CD14-positive monocyte (primary cell): ENCODE results near the gene BHLHA9. TPM values are rescaled to one million over a fixed set of nuclear protein-coding genes. Genes with fewer than 3 reads are reported as not detected.

Source experiments
- DNase-seq, 3 donors: peaks; one replicate each; pipeline ENCODE4 v3.0.0-alpha.2; 2011 to 2022
- H2AFZ ChIP-seq: 2 replicates; pipeline ENCODE4 v1.6.0; 2012; ENCODE audit warnings: mild to moderate bottlenecking, low read depth, low read length, inconsistent platforms; ENCODE audit not compliant: insufficient read depth, poor library complexity, severe bottlenecking
- H3K27ac ChIP-seq, 2 donors: 1 replicate in 1 of 2; 2 replicates in 1 of 2; pipeline ENCODE4 v1.5.1; 2012 to 2013; ENCODE audit warnings: low read length in 2 of 2, control low read depth in 1 of 2, inconsistent platforms in 1 of 2, low read depth in 1 of 2, mild to moderate bottlenecking in 1 of 2
- H3K27me3 ChIP-seq, 2 donors: one replicate each; pipeline versions ENCODE4 v1.6.0 to v1.6.1; 2011 to 2013; ENCODE audit warnings: low read length in 2 of 2; ENCODE audit not compliant: control insufficient read depth in 2 of 2, insufficient read depth in 2 of 2
- H3K36me3 ChIP-seq, 2 donors: replicated peaks in 1 of 2; 1 replicate in 1 of 2; 2 replicates in 1 of 2; pipeline versions ENCODE4 v1.5.1 to v1.6.1; 2012 to 2013; ENCODE audit warnings: low read length in 2 of 2, control low read depth in 1 of 2, inconsistent platforms in 1 of 2, mild to moderate bottlenecking in 1 of 2; ENCODE audit not compliant: insufficient read depth in 2 of 2, control insufficient read depth in 1 of 2
- H3K4me1 ChIP-seq, 2 donors: 1 replicate in 1 of 2; 2 replicates in 1 of 2; pipeline versions ENCODE4 v1.5.1 to v1.6.1; 2012 to 2013; ENCODE audit warnings: low read length in 2 of 2, control low read depth in 1 of 2, inconsistent platforms in 1 of 2, mild to moderate bottlenecking in 1 of 2, moderate library complexity in 1 of 2; ENCODE audit not compliant: insufficient read depth in 2 of 2, control insufficient read depth in 1 of 2
- H3K4me2 ChIP-seq: replicated peaks from 2 replicates; pipeline ENCODE3; 2012; ENCODE audit warnings: low read length, moderate library complexity, mild to moderate bottlenecking; ENCODE audit not compliant: poor library complexity, severe bottlenecking; ENCODE audit errors: extremely low read depth
- H3K4me3 ChIP-seq, 3 experiments: fragments of 200-600 bp in 1 of 3; sonication (generic) in 1 of 3; replicated peaks in 1 of 3; 1 replicate in 2 of 3; 2 replicates in 1 of 3; pipeline ENCODE4 v1.5.1; 2011 to 2013; ENCODE audit warnings: low read length in 3 of 3, mild to moderate bottlenecking in 3 of 3, control low read depth in 2 of 3, low read depth in 2 of 3, inconsistent platforms in 1 of 3, moderate library complexity in 1 of 3
- H3K79me2 ChIP-seq: 2 replicates; pipeline ENCODE4 v1.6.0; 2012; ENCODE audit warnings: mild to moderate bottlenecking, control low read depth, inconsistent platforms, low read length, moderate library complexity; ENCODE audit not compliant: insufficient read depth
- H3K9ac ChIP-seq: 2 replicates; pipeline ENCODE4 v1.6.0; 2017; ENCODE audit warnings: low read length, mild to moderate bottlenecking; ENCODE audit not compliant: insufficient read depth, poor library complexity, severe bottlenecking
- H3K9me3 ChIP-seq, 2 donors: replicated peaks in 1 of 2; 1 replicate in 1 of 2; 2 replicates in 1 of 2; pipeline versions ENCODE4 v1.5.1 to v1.6.1; 2012 to 2013; ENCODE audit warnings: low read length in 2 of 2, control low read depth in 1 of 2; ENCODE audit not compliant: control insufficient read depth in 1 of 2, insufficient read depth in 1 of 2
- H4K20me1 ChIP-seq: 2 replicates; pipeline ENCODE4 v1.6.0; 2012; ENCODE audit warnings: mild to moderate bottlenecking, low read length, control low read depth, moderate library complexity; ENCODE audit not compliant: insufficient read depth
- H3K27ac Mint-ChIP-seq, 7 donors: one replicate each; pipeline ENCODE4 v1.8.0; 2020; ENCODE audit warnings: mild to moderate bottlenecking in 7 of 7, mixed read lengths in 7 of 7, moderate library complexity in 6 of 7, inconsistent platforms in 2 of 7
- H3K27me3 Mint-ChIP-seq, 3 donors: one replicate each; pipeline ENCODE4 v1.8.0; 2021 to 2022; ENCODE audit warnings: low read depth in 3 of 3, mild to moderate bottlenecking in 3 of 3, mixed read lengths in 3 of 3, moderate library complexity in 3 of 3, inconsistent platforms in 1 of 3
- H3K36me3 Mint-ChIP-seq, 2 donors: one replicate each; pipeline ENCODE4 v1.8.0; 2020; ENCODE audit warnings: mixed read lengths in 2 of 2, inconsistent platforms in 1 of 2, mild to moderate bottlenecking in 1 of 2
- H3K4me1 Mint-ChIP-seq: one replicate; pipeline ENCODE4 v1.8.0; 2020; ENCODE audit warnings: mild to moderate bottlenecking, mixed read lengths
- H3K4me3 Mint-ChIP-seq, 2 donors: one replicate each; pipeline ENCODE4 v1.8.0; 2020; ENCODE audit warnings: mild to moderate bottlenecking in 2 of 2, mixed read lengths in 2 of 2, moderate library complexity in 1 of 2
- H3K9me3 Mint-ChIP-seq, 7 donors: one replicate each; pipeline ENCODE4 v1.8.0; 2020 to 2022; ENCODE audit warnings: mixed read lengths in 7 of 7, mild to moderate bottlenecking in 6 of 7, moderate library complexity in 6 of 7, inconsistent platforms in 2 of 7
- WGBS: methylation state at CpG from one replicate; pipeline ENCODE4 v1.1.5; 2013; ENCODE audit warnings: missing lambda C conversion rate; ENCODE audit not compliant: insufficient coverage; 5-methylcytosine and 5-hydroxymethylcytosine counted together
- intact Hi-C, 2 donors: fragments of 100-400 bp; cut with micrococcal nuclease; formaldehyde crosslinking; loops; one replicate each; pipeline versions ENCODE4 v1.15.0 to v1.15.1; 2023
- polyA plus RNA-seq, 3 donors: library from polyadenylated mRNA; depleted of rRNA in 1 of 3; unstranded in 2 of 3; stranded (reverse) in 1 of 3; fragments of 300-500 nt in 2 of 3; fragments of >200 nt in 1 of 3; fragmentation: Illumina TruSeq in 2 of 3; gene quantifications; 1 replicate in 2 of 3; 2 replicates in 1 of 3; pipeline ENCODE4 v1.2.3, GENCODE V29; 2012 to 2021
- TF ChIP-seq, protein P1 (sequence below): fragments of 200-600 bp; IDR thresholded peaks from one replicate; pipeline ENCODE4 v1.8.0; 2022; ENCODE audit warnings: antibody characterized with exemption, mild to moderate bottlenecking

BHLHA9 gene
- polyA plus RNA-seq, 3 donors = not detected

DNA sequence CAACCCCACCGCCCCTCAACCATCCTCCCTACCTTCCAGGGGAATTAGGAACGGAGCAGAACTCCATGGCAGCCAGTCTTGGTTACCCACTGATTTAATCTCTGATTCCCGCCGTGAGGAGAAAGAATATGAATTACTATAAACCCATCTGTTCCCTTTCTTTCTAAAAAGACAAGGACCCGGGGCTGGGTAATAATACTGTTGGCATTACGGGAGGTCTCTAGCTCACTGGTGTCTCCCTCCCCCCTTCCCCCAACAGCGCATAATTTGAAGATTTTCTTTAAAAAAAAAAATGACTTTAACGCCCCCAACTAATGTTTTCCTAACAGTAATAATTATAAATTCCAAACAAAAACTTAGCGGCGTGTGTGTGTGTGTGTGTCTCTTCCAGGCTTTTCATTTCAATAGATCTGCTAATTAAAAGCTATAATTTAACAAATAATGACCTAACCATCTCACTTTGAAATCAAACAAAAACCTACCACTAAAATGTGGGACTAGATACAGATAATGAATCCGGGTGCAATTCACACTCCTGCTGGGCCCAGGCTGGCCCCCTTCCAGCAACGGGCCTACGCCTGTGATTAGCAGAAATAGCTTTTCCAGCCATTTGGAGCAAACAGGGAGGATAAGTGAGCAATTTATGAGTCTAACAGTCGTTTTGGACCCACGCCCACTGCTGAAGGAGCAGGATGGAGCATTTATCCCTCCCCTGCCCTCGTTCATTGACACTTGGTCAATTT is 18.2 kb upstream of the BHLHA9 start:
- Histone ChIP-seq H3K27ac (no peak overlapping the region), H3K36me3 (no peaks in the 10 kb centered on the region), H2AFZ (no peak overlapping the region), H3K9ac (no peak overlapping the region), H3K4me1 (peaks cover 7 to 10% of the 10 kb centered on the region in 2 donors), H3K4me2 (no peak overlapping the region), H3K27me3 (peaks cover 3 to 18% of the 10 kb centered on the region in 2 donors), H3K79me2 (no peaks in the 10 kb centered on the region), H3K4me3 (no peak overlapping the region), H4K20me1 (no peaks in the 10 kb centered on the region), H3K9me3 (peaks cover 0 to 15% of the 10 kb centered on the region in 2 donors)
- H3K36me3 Mint-ChIP-seq = no peaks in the 10 kb centered on the region
- H3K27ac Mint-ChIP-seq = no peak overlapping the region
- H3K4me3 Mint-ChIP-seq = no peak overlapping the region
- TF ChIP-seq, protein P1, sequence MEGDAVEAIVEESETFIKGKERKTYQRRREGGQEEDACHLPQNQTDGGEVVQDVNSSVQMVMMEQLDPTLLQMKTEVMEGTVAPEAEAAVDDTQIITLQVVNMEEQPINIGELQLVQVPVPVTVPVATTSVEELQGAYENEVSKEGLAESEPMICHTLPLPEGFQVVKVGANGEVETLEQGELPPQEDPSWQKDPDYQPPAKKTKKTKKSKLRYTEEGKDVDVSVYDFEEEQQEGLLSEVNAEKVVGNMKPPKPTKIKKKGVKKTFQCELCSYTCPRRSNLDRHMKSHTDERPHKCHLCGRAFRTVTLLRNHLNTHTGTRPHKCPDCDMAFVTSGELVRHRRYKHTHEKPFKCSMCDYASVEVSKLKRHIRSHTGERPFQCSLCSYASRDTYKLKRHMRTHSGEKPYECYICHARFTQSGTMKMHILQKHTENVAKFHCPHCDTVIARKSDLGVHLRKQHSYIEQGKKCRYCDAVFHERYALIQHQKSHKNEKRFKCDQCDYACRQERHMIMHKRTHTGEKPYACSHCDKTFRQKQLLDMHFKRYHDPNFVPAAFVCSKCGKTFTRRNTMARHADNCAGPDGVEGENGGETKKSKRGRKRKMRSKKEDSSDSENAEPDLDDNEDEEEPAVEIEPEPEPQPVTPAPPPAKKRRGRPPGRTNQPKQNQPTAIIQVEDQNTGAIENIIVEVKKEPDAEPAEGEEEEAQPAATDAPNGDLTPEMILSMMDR = no peak
- H3K27me3 Mint-ChIP-seq = peaks cover 28 to 35% (median 29%) of the 10 kb centered on the region in 3 donors
- peaks cover 0 to 18% (median 10%) of the 10 kb centered on the region in 7 donors for H3K9me3 Mint-ChIP-seq
- intact Hi-C loops = loop anchor here in 1 of 2 donors (10.0 kb wide), 1 partner anchor 127 kb away; no protein-coding TSS in a partner anchor
- peaks cover 8% of the 10 kb centered on the region for H3K4me1 Mint-ChIP-seq
- 100% methylated on average over 2 of the region's 16 CpGs for WGBS
- no peak for DNase-seq

DNA sequence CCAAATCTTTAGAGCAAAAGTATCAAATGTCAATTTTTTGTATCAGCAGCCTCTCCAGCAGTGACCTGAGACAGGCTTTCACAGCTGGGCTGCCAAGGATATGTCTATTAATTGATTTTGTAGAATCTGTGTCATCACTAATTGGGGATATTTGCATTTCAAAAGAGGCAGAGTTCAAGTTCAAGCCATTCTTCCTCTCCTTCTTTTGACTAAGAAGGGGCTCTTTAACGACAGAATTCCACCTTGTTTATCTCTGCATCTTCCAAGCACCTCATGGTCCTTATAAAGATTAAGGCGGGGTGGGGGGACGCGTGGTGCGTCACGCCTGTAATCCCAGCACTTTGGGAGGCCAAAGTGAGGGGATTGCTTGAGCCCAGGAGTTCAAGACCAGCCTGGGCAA is 15.2 kb upstream of the BHLHA9 start:
- Histone ChIP-seq H3K79me2 (no peaks in the 10 kb centered on the region), H4K20me1 (no peaks in the 10 kb centered on the region), H3K36me3 (no peaks in the 10 kb centered on the region), H3K4me2 (no peak overlapping the region), H3K27ac (no peak overlapping the region), H3K9me3 (no peaks in the 10 kb centered on the region), H3K27me3 (peaks cover 11 to 41% of the 10 kb centered on the region in 2 donors), H3K4me3 (no peak overlapping the region), H3K9ac (no peak overlapping the region), H2AFZ (no peak overlapping the region), H3K4me1 (peaks cover 15 to 19% of the 10 kb centered on the region in 2 donors)
- Mint-ChIP-seq H3K27ac (no peak overlapping the region), H3K27me3 (peaks cover 53 to 63% (median 54%) of the 10 kb centered on the region in 3 donors), H3K9me3 (peaks cover 0 to 11% (median 6%) of the 10 kb centered on the region in 7 donors), H3K4me1 (peaks cover 17% of the 10 kb centered on the region), H3K4me3 (peak overlapping the region in 1 of 2 donors; percentile 39), H3K36me3 (peaks cover 3% of the 10 kb centered on the region in 2 donors)
- TF ChIP-seq, protein P1 = no peak
- no CpG with 5 or more reads among the region's 6 CpGs for WGBS
- intact Hi-C loops = loop anchor here in 1 of 2 donors (5.0 to 10.0 kb wide), 2 partner anchors 77 to 130 kb away; no protein-coding TSS in a partner anchor
- DNase-seq = no peak
